Choroid plexus epithelial cell (primary cell): ENCODE measurements around the gene AKR7A2.

ENCODE experiments used
- DNase-seq: peaks from one replicate; pipeline ENCODE4 v3.0.0-alpha.2; 2010; ENCODE audit warnings: low read depth
- H3K4me3 ChIP-seq: 2 replicates; pipeline ENCODE4 v1.5.1; 2011; ENCODE audit warnings: low read depth, mild to moderate bottlenecking, control low read depth, low read length, moderate library complexity
- CTCF ChIP-seq: conservative IDR thresholded peaks from 2 replicates; pipeline ENCODE4 v1.5.1; 2011; ENCODE audit warnings: low read depth, mild to moderate bottlenecking, control low read depth, inconsistent platforms, low read length, moderate library complexity

AKR7A2 gene

GRCh38 chr1:19311931-19312781 is at the start of gene AKR7A2, which contains the start of gene SLC66A1:
Gene AKR7A2, minus strand, starts transcription at chr1:19312144. Its CDS starts 20 bp downstream, at chr1:19312124.
Gene SLC66A1, plus strand, starts transcription at chr1:19312326. Its CDS starts 5,352 bp downstream, at chr1:19317678.
- no peak for TF ChIP-seq CTCF
- peak within 1 kb of the TSS; percentile 79 for H3K4me3 ChIP-seq
- peak; percentile 92 for DNase-seq

GRCh38 chr1:19360843-19361610 is 49.1 kb upstream of the AKR7A2 start:
- no peak for DNase-seq
- H3K4me3 ChIP-seq, result no peak overlapping the region
- TF ChIP-seq CTCF, result no peak

GRCh38 chr1:19360432-19360831 is 48.5 kb upstream of the AKR7A2 start:
- DNase-seq, result no peak
- no peak overlapping the region for H3K4me3 ChIP-seq
- TF ChIP-seq CTCF, result no peak

- DNase-seq, result no peak
- no peak for TF ChIP-seq CTCF
- H3K4me3 ChIP-seq, result no peak overlapping the region
Measured at GRCh38 chr1:19360016-19360415, 48.1 kb upstream of the AKR7A2 start.

GRCh38 chr1:19359357-19359756 is 47.4 kb upstream of the AKR7A2 start:
- no peak for TF ChIP-seq CTCF
- no peak overlapping the region for H3K4me3 ChIP-seq
- no peak for DNase-seq

GRCh38 chr1:19358710-19359109 is 46.8 kb upstream of the AKR7A2 start:
- TF ChIP-seq CTCF, result no peak
- no peak overlapping the region for H3K4me3 ChIP-seq
- no peak for DNase-seq
